Ishikawa (cell line): ENCODE results near the gene XRCC5.

Experiments
- CEBPB ChIP-seq: IDR thresholded peaks from 2 replicates; pipeline ENCODE4 v1.6.1; 2012
- CREB1 ChIP-seq: IDR thresholded peaks from 2 replicates; pipeline ENCODE4 v1.6.1; 2012; ENCODE audit warnings: low read depth
- EGR1 ChIP-seq: IDR thresholded peaks from 2 replicates; pipeline ENCODE4 v1.6.1; 2012
- EP300 ChIP-seq: IDR thresholded peaks from 2 replicates; pipeline ENCODE4 v1.6.1; 2012; ENCODE audit warnings: borderline replicate concordance
- FOXM1 ChIP-seq: IDR thresholded peaks from 2 replicates; pipeline ENCODE4 v1.6.1; 2012; ENCODE audit warnings: low read depth, borderline replicate concordance
- NFIC ChIP-seq: IDR thresholded peaks from 2 replicates; pipeline ENCODE4 v1.6.1; 2012
- RAD21 ChIP-seq: IDR thresholded peaks from 2 replicates; pipeline ENCODE4 v1.6.1; 2012; ENCODE audit warnings: low read depth
- TAF1 ChIP-seq: IDR thresholded peaks from 2 replicates; pipeline ENCODE4 v1.6.1; 2012; ENCODE audit warnings: low read depth, mild to moderate bottlenecking
- TCF12 ChIP-seq: IDR thresholded peaks from 2 replicates; pipeline ENCODE4 v1.6.1; 2012; ENCODE audit warnings: low read depth
- TEAD4 ChIP-seq: IDR thresholded peaks from 2 replicates; pipeline ENCODE4 v1.6.1; 2012
- YY1 ChIP-seq: IDR thresholded peaks from 2 replicates; pipeline ENCODE4 v1.6.1; 2012; ENCODE audit warnings: low read depth
- ZBTB7A ChIP-seq: IDR thresholded peaks from 2 replicates; pipeline ENCODE4 v1.6.1; 2012; ENCODE audit warnings: low read depth
- TF ChIP-seq, protein P1 (sequence below): IDR thresholded peaks from 2 replicates; pipeline ENCODE4 v1.6.1; 2012
- TF ChIP-seq, protein P2 (sequence below): IDR thresholded peaks from 2 replicates; pipeline ENCODE4 v1.6.1; 2012; ENCODE audit warnings: low read depth, mild to moderate bottlenecking
- TF ChIP-seq, protein P3 (sequence below): IDR thresholded peaks from 2 replicates; pipeline ENCODE4 v1.6.1; 2012

The XRCC5 gene

DNA sequence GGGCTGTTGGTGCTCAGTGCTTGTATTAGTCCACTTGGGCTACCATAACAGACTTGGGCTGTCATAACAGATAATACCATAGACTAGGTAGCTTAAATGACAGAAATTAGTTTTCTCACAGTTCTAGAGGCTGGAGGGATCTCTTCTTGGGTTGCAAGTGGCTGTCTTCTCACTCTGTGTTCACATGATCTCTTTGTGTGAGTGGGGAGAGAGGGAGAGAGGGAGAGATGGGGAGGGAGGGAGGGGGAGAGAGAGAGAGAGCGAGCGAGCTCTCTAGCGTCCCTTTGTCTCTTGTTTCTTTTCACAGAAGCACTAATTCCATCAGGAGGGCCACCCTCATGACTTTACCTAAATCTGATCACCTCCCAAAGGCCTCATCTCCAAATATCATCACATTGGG lies 4.5 kb upstream of the XRCC5 start:
- no peak for TF ChIP-seq RAD21
- no peak for TF ChIP-seq NFIC
- TF ChIP-seq EGR1, result no peak
- TF ChIP-seq, protein P1, sequence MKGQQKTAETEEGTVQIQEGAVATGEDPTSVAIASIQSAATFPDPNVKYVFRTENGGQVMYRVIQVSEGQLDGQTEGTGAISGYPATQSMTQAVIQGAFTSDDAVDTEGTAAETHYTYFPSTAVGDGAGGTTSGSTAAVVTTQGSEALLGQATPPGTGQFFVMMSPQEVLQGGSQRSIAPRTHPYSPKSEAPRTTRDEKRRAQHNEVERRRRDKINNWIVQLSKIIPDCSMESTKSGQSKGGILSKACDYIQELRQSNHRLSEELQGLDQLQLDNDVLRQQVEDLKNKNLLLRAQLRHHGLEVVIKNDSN, result no peak
- TF ChIP-seq YY1, result no peak
- TF ChIP-seq, protein P2, sequence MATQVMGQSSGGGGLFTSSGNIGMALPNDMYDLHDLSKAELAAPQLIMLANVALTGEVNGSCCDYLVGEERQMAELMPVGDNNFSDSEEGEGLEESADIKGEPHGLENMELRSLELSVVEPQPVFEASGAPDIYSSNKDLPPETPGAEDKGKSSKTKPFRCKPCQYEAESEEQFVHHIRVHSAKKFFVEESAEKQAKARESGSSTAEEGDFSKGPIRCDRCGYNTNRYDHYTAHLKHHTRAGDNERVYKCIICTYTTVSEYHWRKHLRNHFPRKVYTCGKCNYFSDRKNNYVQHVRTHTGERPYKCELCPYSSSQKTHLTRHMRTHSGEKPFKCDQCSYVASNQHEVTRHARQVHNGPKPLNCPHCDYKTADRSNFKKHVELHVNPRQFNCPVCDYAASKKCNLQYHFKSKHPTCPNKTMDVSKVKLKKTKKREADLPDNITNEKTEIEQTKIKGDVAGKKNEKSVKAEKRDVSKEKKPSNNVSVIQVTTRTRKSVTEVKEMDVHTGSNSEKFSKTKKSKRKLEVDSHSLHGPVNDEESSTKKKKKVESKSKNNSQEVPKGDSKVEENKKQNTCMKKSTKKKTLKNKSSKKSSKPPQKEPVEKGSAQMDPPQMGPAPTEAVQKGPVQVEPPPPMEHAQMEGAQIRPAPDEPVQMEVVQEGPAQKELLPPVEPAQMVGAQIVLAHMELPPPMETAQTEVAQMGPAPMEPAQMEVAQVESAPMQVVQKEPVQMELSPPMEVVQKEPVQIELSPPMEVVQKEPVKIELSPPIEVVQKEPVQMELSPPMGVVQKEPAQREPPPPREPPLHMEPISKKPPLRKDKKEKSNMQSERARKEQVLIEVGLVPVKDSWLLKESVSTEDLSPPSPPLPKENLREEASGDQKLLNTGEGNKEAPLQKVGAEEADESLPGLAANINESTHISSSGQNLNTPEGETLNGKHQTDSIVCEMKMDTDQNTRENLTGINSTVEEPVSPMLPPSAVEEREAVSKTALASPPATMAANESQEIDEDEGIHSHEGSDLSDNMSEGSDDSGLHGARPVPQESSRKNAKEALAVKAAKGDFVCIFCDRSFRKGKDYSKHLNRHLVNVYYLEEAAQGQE, result no peak
- TF ChIP-seq TEAD4, result no peak
- TF ChIP-seq TAF1, result no peak
- no peak for TF ChIP-seq TCF12
- no peak for TF ChIP-seq CREB1
- TF ChIP-seq EP300, result no peak
- no peak for TF ChIP-seq FOXM1
- no peak for TF ChIP-seq CEBPB
- TF ChIP-seq, protein P3, sequence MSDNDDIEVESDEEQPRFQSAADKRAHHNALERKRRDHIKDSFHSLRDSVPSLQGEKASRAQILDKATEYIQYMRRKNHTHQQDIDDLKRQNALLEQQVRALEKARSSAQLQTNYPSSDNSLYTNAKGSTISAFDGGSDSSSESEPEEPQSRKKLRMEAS, result no peak
- no peak for TF ChIP-seq ZBTB7A

DNA sequence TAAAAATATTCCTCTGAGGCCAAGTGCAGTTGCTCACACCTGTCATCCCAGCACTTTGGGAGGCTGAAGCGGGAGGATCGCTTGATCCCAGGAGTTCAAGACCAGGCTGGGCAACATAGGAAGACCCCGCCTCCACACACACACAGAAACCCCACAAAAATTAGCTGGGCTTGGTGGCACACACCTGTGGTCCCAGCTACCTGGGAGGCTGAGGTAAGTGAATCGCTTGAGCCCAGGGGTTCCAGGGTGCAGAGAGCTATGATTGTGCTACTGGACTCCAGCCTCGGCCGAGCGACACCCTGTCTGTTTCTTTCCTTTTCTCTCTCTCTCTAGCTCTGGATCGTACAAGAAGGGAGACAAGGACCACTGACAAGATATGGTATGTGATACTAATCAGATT lies 1.8 kb upstream of the XRCC5 start:
- no peak for TF ChIP-seq CEBPB
- TF ChIP-seq TAF1, result no peak
- TF ChIP-seq TCF12, result no peak
- no peak for TF ChIP-seq YY1
- TF ChIP-seq, protein P3, result no peak
- no peak for TF ChIP-seq CREB1
- TF ChIP-seq NFIC, result no peak

DNA sequence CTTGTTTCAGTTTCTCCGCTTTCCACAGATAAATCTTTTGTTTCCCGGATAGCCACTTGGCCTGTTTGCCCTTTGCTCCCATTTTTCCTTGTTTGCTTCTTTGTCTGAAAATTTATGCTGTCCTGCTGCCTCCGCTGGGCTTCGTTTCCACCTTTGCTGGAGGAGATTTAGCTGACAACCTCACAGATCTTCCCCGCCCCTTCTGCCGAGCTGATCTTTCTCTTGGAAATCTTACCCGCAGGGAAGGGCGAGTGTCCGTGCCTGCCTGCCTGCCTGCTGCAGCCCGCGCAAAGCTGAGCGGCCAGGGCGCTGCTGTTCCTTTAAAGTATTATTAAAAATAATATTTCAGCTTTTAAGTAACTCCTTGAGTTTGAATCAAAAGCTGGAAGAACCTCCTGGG lies 1.4 kb upstream of the XRCC5 start:
- no peak for TF ChIP-seq TCF12
- TF ChIP-seq EP300, result no peak
- no peak for TF ChIP-seq FOXM1
- no peak for TF ChIP-seq NFIC
- TF ChIP-seq YY1, result no peak
- no peak for TF ChIP-seq CREB1
- no peak for TF ChIP-seq TAF1
- no peak for TF ChIP-seq RAD21
- no peak for TF ChIP-seq ZBTB7A
- TF ChIP-seq, protein P2, result no peak
- TF ChIP-seq TEAD4, result no peak
- TF ChIP-seq, protein P1, result no peak
- no peak for TF ChIP-seq CEBPB

DNA sequence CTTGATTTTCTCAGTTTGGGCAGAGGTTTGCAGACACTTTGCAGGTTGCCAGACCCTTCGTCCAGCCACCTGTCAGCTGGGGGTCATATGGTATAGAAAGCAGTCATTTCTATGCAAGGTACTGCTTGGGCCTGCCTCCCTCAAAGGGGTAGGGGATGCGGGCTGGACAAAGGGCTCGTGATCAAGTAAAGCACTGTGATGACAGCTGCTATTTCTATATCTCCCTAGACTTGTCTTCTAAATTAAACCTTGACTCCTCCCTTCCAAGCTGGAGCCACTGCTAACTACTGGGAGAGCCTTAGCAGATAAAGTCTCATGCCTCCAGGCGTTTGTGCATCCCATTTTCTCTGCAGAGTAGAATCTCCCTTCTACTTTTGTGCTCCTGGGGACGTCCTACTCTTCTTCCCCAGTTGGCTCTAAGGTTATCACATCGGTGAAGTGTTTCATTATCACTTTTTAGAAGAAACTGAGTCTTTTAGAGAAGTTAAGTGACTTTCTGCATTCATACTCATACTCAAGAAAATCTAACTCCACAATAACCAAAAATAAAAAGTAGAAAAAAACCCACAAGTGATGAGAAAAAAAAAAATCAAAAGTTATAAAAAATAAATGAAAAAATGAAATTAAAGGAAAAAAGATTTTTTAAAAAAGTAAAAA lies 710 bp upstream of the XRCC5 start:
- TF ChIP-seq FOXM1 (no peak), TEAD4 (no peak), CREB1 (no peak), RAD21 (no peak), YY1 (no peak), EP300 (no peak), NFIC (no peak), CEBPB (no peak), TCF12 (no peak), ZBTB7A (no peak), EGR1 (no peak), TAF1 (no peak)
- TF ChIP-seq, protein P3, result no peak
- TF ChIP-seq, protein P1, result no peak
- TF ChIP-seq, protein P2, result no peak
